OCI-M2 (cell line): ENCODE data around the gene ACD.

Source experiments
- DNase-seq: peaks from one replicate; lab custom pipeline; 2025; ENCODE audit not compliant: unreplicated experiment; lab: John Stamatoyannopoulos, UW

Gene ACD

GRCh38 chr16:67662653-67663010, 2.6 kb upstream of the ACD start:
- DNase-seq: no peak

GRCh38 chr16:67661886-67662652, 2.0 kb upstream of the ACD start:
- DNase-seq: no peak

GRCh38 chr16:67661101-67661761, 1.2 kb upstream of the ACD start:
- no peak for DNase-seq

- DNase-seq: no peak
These were observed 536 bp upstream of the ACD start, which contains the start of gene PARD6A for GRCh38 chr16:67660564-67661028. PARD6A (plus strand) TSS chr16:67660960; CDS start chr16:67661039, 79 bp downstream.

GRCh38 chr16:67658849-67659674, 998 bp downstream of the ACD start:
- DNase-seq: no peak

- no peak for DNase-seq
These were observed 2.1 kb downstream of the ACD start for GRCh38 chr16:67657751-67658518.

GRCh38 chr16:67657017-67657608, 2.9 kb downstream of the ACD start:
- DNase-seq: no peak

GRCh38 chr16:67656344-67657016, 3.6 kb downstream of the ACD start:
- DNase-seq: no peak

- DNase-seq: no peak
These were observed 4.7 kb downstream of the ACD start for GRCh38 chr16:67655363-67655762.

GRCh38 chr16:67654403-67654911, 5.6 kb downstream of the ACD start:
- no peak for DNase-seq

GRCh38 chr16:67653789-67654402, 6.2 kb downstream of the ACD start:
- DNase-seq: no peak

GRCh38 chr16:67653128-67653788, 6.8 kb downstream of the ACD start:
- DNase-seq: no peak

- DNase-seq: no peak
These were observed 7.4 kb downstream of the ACD start for GRCh38 chr16:67652578-67653127.

GRCh38 chr16:67651847-67652246, 8.2 kb downstream of the ACD start:
- DNase-seq: no peak

- DNase-seq: no peak
These were observed 9.0 kb downstream of the ACD start for GRCh38 chr16:67651039-67651438.

- no peak for DNase-seq
These were observed 10.0 kb downstream of the ACD start for GRCh38 chr16:67650023-67650422.

- DNase-seq: no peak
These were observed 10.5 kb downstream of the ACD start for GRCh38 chr16:67649494-67649931.

GRCh38 chr16:67648764-67649407, 11.2 kb downstream of the ACD start:
- no peak for DNase-seq
